Lower leg skin (tissue), 3 donors: ENCODE measurements around the gene SKIC2.

ENCODE experiments used
- CTCF ChIP-seq, 3 donors: fragments of 450-650 bp; IDR thresholded peaks; one replicate each; pipeline ENCODE4 v1.5.1; 2016; ENCODE audit warnings: antibody characterized with exemption in 3 of 3, mild to moderate bottlenecking in 3 of 3, moderate library complexity in 2 of 3
- POLR2A ChIP-seq, 2 donors: fragments of 450-650 bp; IDR thresholded peaks; one replicate each; pipeline ENCODE4 v1.6.1; 2016 to 2017; ENCODE audit warnings: antibody characterized with exemption in 2 of 2, mild to moderate bottlenecking in 1 of 2, moderate library complexity in 1 of 2

DNA sequence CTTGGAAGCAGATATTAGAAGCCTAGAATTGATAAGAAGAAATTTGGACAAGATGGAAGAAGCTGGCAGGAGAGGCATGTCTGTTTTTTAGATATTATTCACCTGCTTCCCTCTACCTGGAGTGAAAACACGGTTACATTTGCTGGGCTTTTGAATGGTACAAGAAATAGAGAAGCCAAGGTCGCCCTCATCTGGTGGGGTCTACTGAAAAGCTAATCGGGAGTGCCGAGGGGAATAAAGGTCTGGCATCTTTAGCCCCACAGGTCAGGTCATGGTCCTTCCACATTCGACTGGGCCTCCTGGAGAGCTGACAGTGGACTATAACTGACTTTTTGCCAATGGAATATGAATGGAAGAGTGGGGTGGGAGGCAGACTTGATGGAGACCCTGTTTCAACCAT lies 36.0 kb upstream of the SKIC2 start:
- TF ChIP-seq CTCF (IDR thresholded peaks at IDR 0.05) (no peak), POLR2A (IDR thresholded peaks at IDR 0.05) (no peak)
